Measurements from ENCODE around the gene ZNF444.

The ZNF444 gene

GRCh38 chr19:56139847-56140582, 1.1 kb upstream of the ZNF444 start:
- no peak for DNase-seq (ENCODE audit: low read depth)
- peak overlapping the region; percentile 74 for H3K4me3 ChIP-seq (ENCODE audit: control insufficient read depth, low read depth, low read length)
- TF ChIP-seq CTCF (IDR thresholded peaks at IDR 0.05; ENCODE audit: control insufficient read depth, insufficient read depth, low read depth, low read length, missing control alignments) = no peak

- no peak for DNase-seq (ENCODE audit: low read depth)
Observed at GRCh38 chr19:56141417-56141993, 418 bp downstream of the ZNF444 start.

GRCh38 chr19:56142087-56142787, 1.1 kb downstream of the ZNF444 start:
- DNase-seq (ENCODE audit: low read depth) = no peak

More at GRCh38 chr19:56141417-56141993, 418 bp downstream of the ZNF444 start:
- no peak for TF ChIP-seq CTCF (IDR thresholded peaks at IDR 0.05; ENCODE audit: control insufficient read depth, insufficient read depth, low read depth, low read length, missing control alignments)
- H3K4me3 ChIP-seq (ENCODE audit: control insufficient read depth, low read depth, low read length) = peak overlapping the region; percentile 74

GRCh38 chr19:56142897-56143434, 1.9 kb downstream of the ZNF444 start:
- TF ChIP-seq CTCF (IDR thresholded peaks at IDR 0.05; ENCODE audit: control insufficient read depth, insufficient read depth, low read depth, low read length, missing control alignments) = no peak
- no peak overlapping the region for H3K4me3 ChIP-seq (ENCODE audit: control insufficient read depth, low read depth, low read length)
- DNase-seq (ENCODE audit: low read depth) = no peak

More at GRCh38 chr19:56142087-56142787, 1.1 kb downstream of the ZNF444 start:
- peak overlapping the region; percentile 74 for H3K4me3 ChIP-seq (ENCODE audit: control insufficient read depth, low read depth, low read length)
- no peak for TF ChIP-seq CTCF (IDR thresholded peaks at IDR 0.05; ENCODE audit: control insufficient read depth, insufficient read depth, low read depth, low read length, missing control alignments)

GRCh38 chr19:56144376-56144775, 3.3 kb downstream of the ZNF444 start:
- H3K4me3 ChIP-seq (ENCODE audit: control insufficient read depth, low read depth, low read length) = no peak overlapping the region
- TF ChIP-seq CTCF (IDR thresholded peaks at IDR 0.05; ENCODE audit: control insufficient read depth, insufficient read depth, low read depth, low read length, missing control alignments) = no peak
- DNase-seq (ENCODE audit: low read depth) = no peak

- TF ChIP-seq CTCF (IDR thresholded peaks at IDR 0.05; ENCODE audit: control insufficient read depth, insufficient read depth, low read depth, low read length, missing control alignments) = no peak
- no peak overlapping the region for H3K4me3 ChIP-seq (ENCODE audit: control insufficient read depth, low read depth, low read length)
- DNase-seq (ENCODE audit: low read depth) = no peak
Observed at GRCh38 chr19:56144831-56145230, 3.7 kb downstream of the ZNF444 start.

Data from AG09309 (cell line).